ENCODE results near the gene EPHB2. TPM values are rescaled to one million over a fixed set of nuclear protein-coding genes. Genes with fewer than 3 reads are reported as not detected.

EPHB2 gene
- total and polyA plus RNA-seq, 2 of the 8 experiments (the other 6 are each of a cell fraction or from before 2014, with no cell fraction given), result 15.8 to 17.2 TPM

- Histone ChIP-seq H4K91ac (replicated peaks; ENCODE audit: insufficient read length, low read length) (no peak overlapping the region), H3K79me1 (ENCODE audit: low read depth, low read length) (no peaks in the 10 kb centered on the region; the same call in 1 of the 2 replicates), H3K4me3 (ENCODE audit: extremely low read depth in 1 of 4, insufficient read depth in 2 of 4, low read depth in 3 of 4, low read length in 4 of 4) (no peak overlapping the region), H3K79me2 (ENCODE audit: control insufficient read depth in 1 of 2, insufficient read depth in 2 of 2, low read length in 2 of 2) (no peaks in the 10 kb centered on the region), H3K27me3 (replicated peaks in 1 of 4; ENCODE audit: control insufficient read depth in 3 of 4, extremely low read depth in 1 of 4, insufficient read depth in 3 of 4, low read length in 3 of 4) (no peaks in the 10 kb centered on the region), H2BK20ac (ENCODE audit: low read length) (no peak overlapping the region), H3K14ac (ENCODE audit: insufficient read length) (no peak overlapping the region), H3K4ac (replicated peaks; ENCODE audit: insufficient read length, low read depth, low read length) (no peak overlapping the region), H4K20me1 (replicated peaks in 1 of 2; ENCODE audit: control insufficient read depth in 1 of 2, insufficient read depth in 2 of 2, low read length in 2 of 2) (no peaks in the 10 kb centered on the region), H3K4me1 (replicated peaks in 1 of 4; ENCODE audit: control insufficient read depth in 3 of 4, insufficient read depth in 4 of 4, low read length in 3 of 4) (peaks cover 0 to 5% (median 1%) of the 10 kb centered on the region in 4 experiments; a peak in 4 of 7 replicates), H2AK5ac (ENCODE audit: low read depth, low read length) (no peak overlapping the region), H3K4me2 (ENCODE audit: insufficient read depth in 1 of 2, low read depth in 2 of 2, low read length in 2 of 2) (no peak overlapping the region), H2BK120ac (replicated peaks; ENCODE audit: low read depth, low read length) (no peak overlapping the region), H4K8ac (ENCODE audit: extremely low read depth, insufficient read depth, low read length) (no peak overlapping the region), H2BK15ac (ENCODE audit: low read length) (no peak overlapping the region), H3K23me2 (ENCODE audit: low read depth, low read length) (no peaks in the 10 kb centered on the region; the same call in 1 of the 2 replicates), H3K9ac (replicated peaks in 1 of 4; ENCODE audit: extremely low read depth in 1 of 4, low read depth in 3 of 4, low read length in 3 of 4) (no peak overlapping the region), H3K56ac (replicated peaks; ENCODE audit: insufficient read length, low read depth, low read length) (no peak overlapping the region), H3K9me3 (ENCODE audit: insufficient read depth in 2 of 2, low read depth in 1 of 2, low read length in 1 of 2) (no peaks in the 10 kb centered on the region), H2BK12ac (ENCODE audit: low read depth, low read length) (no peak overlapping the region), H3K27ac (ENCODE audit: low read depth, low read length) (no peak overlapping the region), H2AFZ (ENCODE audit: low read length) (no peak overlapping the region), H3K36me3 (ENCODE audit: control insufficient read depth in 2 of 4, insufficient read depth in 4 of 4, low read length in 3 of 4) (no peaks in the 10 kb centered on the region), H2BK5ac (ENCODE audit: low read depth, low read length) (no peak overlapping the region), H3K23ac (ENCODE audit: insufficient read length) (no peak overlapping the region), H3K18ac (ENCODE audit: extremely low read depth, low read length) (no peak overlapping the region), H4K5ac (ENCODE audit: insufficient read length, low read depth, low read length) (no peak overlapping the region)
- CTCF ChIA-PET (ENCODE audit: partially characterized antibody), result interaction anchor here (0.5 to 2.7 kb wide), 3 partner anchors 34 to 635 kb away, joined by 3 to 12 read pairs (median 4); no protein-coding TSS in a partner anchor
- DNase-seq (ENCODE audit: low read depth in 1 of 2, low spot score in 2 of 2) (no peak), FAIRE-seq (no peak)
- 63% methylated on average over 5 of the region's 5 CpGs; no CpG with 5 or more reads in 1 of the 2 experiments for WGBS, 2 experiments (ENCODE audit: extremely low coverage in 1 of 2, insufficient coverage in 1 of 2, insufficient read length in 1 of 2, insufficient replicate concordance in 2 of 2, low coverage in 1 of 2, low lambda C conversion rate in 2 of 2, missing lambda C conversion rate in 1 of 2)
- POLR2A ChIA-PET (ENCODE audit: partially characterized antibody), result no interaction called here
- TF ChIP-seq PHF8 (conservative IDR thresholded peaks at IDR 0.05; ENCODE audit: low read depth, low read length), result no peak
- no peak for TF ChIP-seq HDAC6 (IDR thresholded peaks at IDR 0.05; ENCODE audit: low read depth, low read length)
- no peak for TF ChIP-seq SP4 (IDR thresholded peaks at IDR 0.05; ENCODE audit: low read length)
Measured at GRCh38 chr1:22821027-22821426, 110.4 kb downstream of the EPHB2 start.
